HG02938 (cell line): ENCODE measurements around the gene ABTB1.
"Not testable (repeated sequence)": the region's sequence is repeated elsewhere in the genome, so short reads cannot be mapped to it uniquely, and the experiment has no call there.

Experiments used
- ATAC-seq: cut with Tn5 transposase; IDR thresholded peaks from one replicate; pipeline ENCODE4 v1.9.1; 2021; ENCODE audit warnings: mild to moderate bottlenecking, moderate library complexity; ENCODE audit not compliant: unreplicated experiment

The ABTB1 gene

GRCh38 chr3:127671523-127672428, 976 bp upstream of the ABTB1 start:
- ATAC-seq = peak; percentile 12

- ATAC-seq = peak; percentile 28
Measured at GRCh38 chr3:127673191-127674100, 694 bp downstream of the ABTB1 start.

- no peak for ATAC-seq
Measured at GRCh38 chr3:127674101-127674721, 1.5 kb downstream of the ABTB1 start.

GRCh38 chr3:127674790-127675189, 2.0 kb downstream of the ABTB1 start:
- no peak for ATAC-seq

GRCh38 chr3:127675651-127676391, 3.1 kb downstream of the ABTB1 start:
- ATAC-seq = no peak

GRCh38 chr3:127676456-127676855, 3.7 kb downstream of the ABTB1 start:
- no peak for ATAC-seq

- no peak for ATAC-seq
Measured at GRCh38 chr3:127676921-127677351, 4.2 kb downstream of the ABTB1 start.

GRCh38 chr3:127677541-127678314, 5.0 kb downstream of the ABTB1 start:
- ATAC-seq = no peak

GRCh38 chr3:127678315-127678599, 5.5 kb downstream of the ABTB1 start:
- ATAC-seq = no peak

GRCh38 chr3:127678611-127679533, 6.1 kb downstream of the ABTB1 start:
- ATAC-seq = no peak

GRCh38 chr3:127679534-127680145, 6.9 kb downstream of the ABTB1 start:
- ATAC-seq = no peak

- no peak for ATAC-seq
Measured at GRCh38 chr3:127680146-127680661, 7.5 kb downstream of the ABTB1 start.

GRCh38 chr3:127680798-127681221, 8.1 kb downstream of the ABTB1 start:
- no peak for ATAC-seq

- ATAC-seq = not testable (repeated sequence)
Measured at GRCh38 chr3:127682175-127682554, 9.4 kb downstream of the ABTB1 start.

GRCh38 chr3:127682561-127682960, 9.8 kb downstream of the ABTB1 start:
- ATAC-seq = no peak

- no peak for ATAC-seq
Measured at GRCh38 chr3:127684871-127685707, 12.3 kb downstream of the ABTB1 start.
